B cell (primary cell): ENCODE results near the gene GNE. TPM values are rescaled to one million over a fixed set of nuclear protein-coding genes. Genes with fewer than 3 reads are reported as not detected.

ENCODE experiments used
- ATAC-seq: fragments of 200-7000 bp; cut with Tn5 transposase; one replicate; pipeline ENCODE4 v1.10.0; 2021; ENCODE audit warnings: low read depth, mild to moderate bottlenecking, moderate number of reproducible peaks, moderate library complexity
- CTCF ChIA-PET: fragments of 350-600 bp; sonication (Branson Sonifier 250); formaldehyde crosslinking; loops from one replicate; lab custom pipeline; 2021; ENCODE audit warnings: antibody characterized with exemption, inconsistent platforms; lab: Charles Lee
- POLR2A ChIA-PET: fragments of 350-600 bp; sonication (Branson Sonifier 250); formaldehyde crosslinking; loops from one replicate; lab custom pipeline; 2021; ENCODE audit warnings: antibody characterized with exemption; lab: Charles Lee
- DNase-seq: peaks from one replicate; pipeline ENCODE4 v3.0.0; 2013
- H2AFZ ChIP-seq: 2 replicates; pipeline ENCODE4 v1.6.1; 2012; ENCODE audit warnings: mild to moderate bottlenecking, low read depth, low read length; ENCODE audit not compliant: insufficient read depth, poor library complexity, severe bottlenecking
- H3K27ac ChIP-seq, 2 donors: 1 replicate in 1 of 2; 2 replicates in 1 of 2; pipeline ENCODE4 v1.5.1; 2012 to 2013; ENCODE audit warnings: low read length in 2 of 2, mild to moderate bottlenecking in 2 of 2, moderate library complexity in 1 of 2
- H3K27me3 ChIP-seq, 4 experiments: fragments of 200-600 bp in 1 of 4; sonication (generic) in 1 of 4; replicated peaks in 1 of 4; 1 replicate in 2 of 4; 2 replicates in 2 of 4; pipeline versions ENCODE4 v1.6.1 to v1.7.0; 2013 to 2016; ENCODE audit warnings: low read length in 3 of 4, mild to moderate bottlenecking in 2 of 4, mixed read lengths in 1 of 4, moderate library complexity in 1 of 4; ENCODE audit not compliant: insufficient read depth in 4 of 4, control insufficient read depth in 3 of 4; ENCODE audit errors: control extremely low read depth in 1 of 4
- H3K36me3 ChIP-seq, 2 experiments: replicated peaks in 1 of 2; 1 replicate in 1 of 2; 2 replicates in 1 of 2; pipeline versions ENCODE4 v1.6.1 to v1.7.1; 2013; ENCODE audit warnings: low read length in 1 of 2; ENCODE audit not compliant: insufficient read depth in 2 of 2, control insufficient read depth in 1 of 2; ENCODE audit errors: control extremely low read depth in 1 of 2, extremely low read depth in 1 of 2
- H3K4me1 ChIP-seq, 2 donors: fragments of 200-600 bp in 1 of 2; sonication (generic) in 1 of 2; 1 replicate in 1 of 2; 2 replicates in 1 of 2; pipeline versions ENCODE4 v1.5.1 to v1.6.1; 2013 to 2017; ENCODE audit warnings: low read length in 2 of 2; ENCODE audit not compliant: control insufficient read depth in 2 of 2, insufficient read depth in 2 of 2
- H3K4me2 ChIP-seq: replicated peaks from 2 replicates; pipeline ENCODE3; 2012; ENCODE audit warnings: mild to moderate bottlenecking, low read depth, low read length; ENCODE audit not compliant: poor library complexity, severe bottlenecking
- H3K4me3 ChIP-seq, 5 experiments: fragments of 200-600 bp in 1 of 5; sonication (generic) in 1 of 5; 1 replicate in 3 of 5; 2 replicates in 2 of 5; pipeline versions ENCODE4 v1.5.1 to v1.7.0; 2011 to 2016; ENCODE audit warnings: low read length in 4 of 5, mild to moderate bottlenecking in 4 of 5, low read depth in 2 of 5, control low read depth in 1 of 5, moderate library complexity in 1 of 5; ENCODE audit not compliant: insufficient read depth in 1 of 5; ENCODE audit errors: control extremely low read depth in 1 of 5, extremely low read depth in 1 of 5
- H3K79me2 ChIP-seq: fragments of 200-600 bp; sonication (generic); one replicate; pipeline ENCODE4 v1.6.0; 2016; ENCODE audit warnings: low read length; ENCODE audit not compliant: control insufficient read depth, insufficient read depth
- H3K9ac ChIP-seq: fragments of 200-600 bp; sonication (generic); 2 replicates; pipeline ENCODE4 v1.6.1; 2017; ENCODE audit warnings: mild to moderate bottlenecking, low read length, moderate library complexity
- H3K9me3 ChIP-seq, 3 donors: one replicate each; pipeline versions ENCODE4 v1.6.1 to v1.7.1; 2013; ENCODE audit warnings: low read length in 2 of 3; ENCODE audit not compliant: control insufficient read depth in 2 of 3, insufficient read depth in 1 of 3; ENCODE audit errors: control extremely low read depth in 1 of 3
- H4K20me1 ChIP-seq: 2 replicates; pipeline ENCODE4 v1.6.0; 2012; ENCODE audit warnings: mild to moderate bottlenecking, low read length; ENCODE audit not compliant: insufficient read depth, control insufficient read depth, poor library complexity, severe bottlenecking
- H3K27ac Mint-ChIP-seq: one replicate; pipeline ENCODE4 v1.8.0; 2021; ENCODE audit warnings: mixed read lengths
- H3K27me3 Mint-ChIP-seq: one replicate; pipeline ENCODE4 v1.8.0; 2021; ENCODE audit warnings: mixed read lengths
- H3K4me1 Mint-ChIP-seq: one replicate; pipeline ENCODE4 v1.8.0; 2021; ENCODE audit warnings: mixed read lengths
- H3K4me3 Mint-ChIP-seq: one replicate; pipeline ENCODE4 v1.8.0; 2021; ENCODE audit warnings: mixed read lengths
- H3K9me3 Mint-ChIP-seq: one replicate; pipeline ENCODE4 v1.8.0; 2022; ENCODE audit warnings: mixed read lengths; ENCODE audit not compliant: insufficient read depth
- EZH2 ChIP-seq: IDR thresholded peaks from 2 replicates; pipeline ENCODE4 v1.6.1; 2012; ENCODE audit warnings: borderline replicate concordance, low read depth, mild to moderate bottlenecking, moderate library complexity, low read length; ENCODE audit not compliant: insufficient read depth, poor library complexity, severe bottlenecking
- WGBS: methylation state at CpG from one replicate; pipeline ENCODE4 v1.1.5; 2013; ENCODE audit warnings: missing lambda C conversion rate; ENCODE audit not compliant: insufficient coverage; 5-methylcytosine and 5-hydroxymethylcytosine counted together
- intact Hi-C: fragments of 100-400 bp; cut with micrococcal nuclease; formaldehyde crosslinking; loops from one replicate; pipeline ENCODE4 v1.10.0; 2022
- polyA plus RNA-seq: library from polyadenylated mRNA; depleted of rRNA; stranded (reverse); fragments of >200 nt; gene quantifications from 2 replicates; pipeline ENCODE4 v1.2.3, GENCODE V29; 2012
- total RNA-seq, 2 donors: library from RNA; stranded (reverse); fragments of 120-200 nt in 1 of 2; gene quantifications; 1 replicate in 1 of 2; 2 replicates in 1 of 2; pipeline versions ENCODE4 v1.2.3 to v1.2.4, GENCODE V29; 2013 to 2022
- TF ChIP-seq, protein P1 (sequence below): fragments of 200-600 bp; IDR thresholded peaks from one replicate; pipeline ENCODE4 v1.8.0; 2022; ENCODE audit warnings: antibody characterized with exemption, mild to moderate bottlenecking

Gene GNE
- total and polyA plus RNA-seq, 2 donors (not counting 1 experiment from before 2014, with no cell fraction given), result 8.3 to 20.6 TPM

DNA sequence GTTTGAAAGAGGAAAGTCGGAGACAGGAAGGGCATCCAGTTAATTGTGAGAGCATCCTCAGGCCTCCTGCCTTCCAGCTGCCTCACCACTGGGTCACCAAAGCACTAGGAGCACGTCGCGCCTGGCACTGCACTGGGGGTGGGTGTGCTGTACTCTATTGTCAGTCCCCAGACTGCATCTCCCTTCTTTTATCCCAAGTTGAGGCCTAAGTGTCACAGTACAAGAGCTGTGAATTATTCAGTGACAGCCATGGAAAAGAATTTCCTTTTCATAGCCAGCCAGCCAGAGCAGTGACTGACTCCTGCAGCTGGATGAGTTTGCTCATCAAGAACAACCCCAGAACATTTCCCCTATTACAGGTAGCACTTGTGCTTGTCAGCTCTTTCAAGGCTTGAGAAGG lies 51.2 kb downstream of the GNE start:
- peaks cover 83% of the 10 kb centered on the region for H3K79me2 ChIP-seq

DNA sequence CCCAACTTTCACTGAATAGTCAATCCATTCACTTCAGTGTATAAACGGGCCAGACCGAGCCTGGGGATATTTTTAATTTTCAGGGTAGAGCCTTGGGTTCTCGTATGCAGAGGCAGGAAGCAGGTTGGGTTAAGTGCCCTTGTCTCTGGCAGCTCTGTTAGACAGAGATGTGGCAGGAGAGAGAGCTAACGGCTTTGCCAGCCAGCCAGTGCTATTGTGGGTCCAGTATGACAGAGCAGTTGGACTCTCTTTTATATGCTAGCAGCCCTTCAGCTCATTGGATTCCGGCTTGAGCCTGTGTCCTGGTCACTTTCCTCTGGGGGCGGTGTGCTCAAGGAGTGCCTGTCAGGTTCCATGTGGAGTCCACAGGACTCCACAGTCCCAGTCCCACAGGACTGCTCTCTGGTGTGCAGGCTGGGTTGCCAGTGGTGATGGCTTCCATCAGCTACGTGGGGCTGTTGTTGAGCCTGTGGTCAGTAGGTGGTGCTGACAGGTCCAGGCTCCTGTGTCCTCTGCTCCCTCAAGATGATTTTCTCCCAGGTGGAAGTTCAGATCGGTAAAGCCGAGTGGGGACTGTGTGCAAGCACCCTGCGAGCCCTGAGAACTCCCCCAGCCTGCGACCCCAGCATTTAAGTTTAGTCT lies 53.2 kb downstream of the GNE start:
- Mint-ChIP-seq H3K27ac (no peak overlapping the region), H3K4me3 (no peak overlapping the region), H3K27me3 (no peaks in the 10 kb centered on the region), H3K9me3 (no peaks in the 10 kb centered on the region), H3K4me1 (peaks cover 7% of the 10 kb centered on the region)
- Histone ChIP-seq H2AFZ (no peak overlapping the region), H4K20me1 (peaks cover 71% of the 10 kb centered on the region), H3K27me3 (no peaks in the 10 kb centered on the region), H3K9me3 (no peaks in the 10 kb centered on the region), H3K9ac (no peak overlapping the region), H3K36me3 (peaks cover 3 to 96% of the 10 kb centered on the region in 2 experiments), H3K4me1 (no peaks in the 10 kb centered on the region), H3K27ac (no peak overlapping the region), H3K4me2 (no peak overlapping the region), H3K79me2 (peaks cover 94% of the 10 kb centered on the region), H3K4me3 (no peak overlapping the region)
- TF ChIP-seq EZH2, result no peak
- TF ChIP-seq, protein P1, sequence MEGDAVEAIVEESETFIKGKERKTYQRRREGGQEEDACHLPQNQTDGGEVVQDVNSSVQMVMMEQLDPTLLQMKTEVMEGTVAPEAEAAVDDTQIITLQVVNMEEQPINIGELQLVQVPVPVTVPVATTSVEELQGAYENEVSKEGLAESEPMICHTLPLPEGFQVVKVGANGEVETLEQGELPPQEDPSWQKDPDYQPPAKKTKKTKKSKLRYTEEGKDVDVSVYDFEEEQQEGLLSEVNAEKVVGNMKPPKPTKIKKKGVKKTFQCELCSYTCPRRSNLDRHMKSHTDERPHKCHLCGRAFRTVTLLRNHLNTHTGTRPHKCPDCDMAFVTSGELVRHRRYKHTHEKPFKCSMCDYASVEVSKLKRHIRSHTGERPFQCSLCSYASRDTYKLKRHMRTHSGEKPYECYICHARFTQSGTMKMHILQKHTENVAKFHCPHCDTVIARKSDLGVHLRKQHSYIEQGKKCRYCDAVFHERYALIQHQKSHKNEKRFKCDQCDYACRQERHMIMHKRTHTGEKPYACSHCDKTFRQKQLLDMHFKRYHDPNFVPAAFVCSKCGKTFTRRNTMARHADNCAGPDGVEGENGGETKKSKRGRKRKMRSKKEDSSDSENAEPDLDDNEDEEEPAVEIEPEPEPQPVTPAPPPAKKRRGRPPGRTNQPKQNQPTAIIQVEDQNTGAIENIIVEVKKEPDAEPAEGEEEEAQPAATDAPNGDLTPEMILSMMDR, result no peak
- intact Hi-C loops, result no loop called here
- POLR2A ChIA-PET, result no interaction called here
- 86% methylated on average over 9 of the region's 11 CpGs for WGBS
- CTCF ChIA-PET, result no interaction called here
- ATAC-seq (no peak), DNase-seq (no peak)

More for the DNA sequence above, 51.2 kb downstream of the GNE start:
- H3K27me3 ChIP-seq, result no peaks in the 10 kb centered on the region
- H3K9me3 ChIP-seq, result no peaks in the 10 kb centered on the region
- H3K9ac ChIP-seq, result no peak overlapping the region
- intact Hi-C loops, result no loop called here
- WGBS, result 96% methylated on average over 3 of the region's 4 CpGs
- TF ChIP-seq, protein P1, result no peak
- no peak for TF ChIP-seq EZH2
- no peak overlapping the region for H3K4me2 ChIP-seq
- Mint-ChIP-seq H3K4me1 (peaks cover 7% of the 10 kb centered on the region), H3K4me3 (no peak overlapping the region), H3K9me3 (no peaks in the 10 kb centered on the region), H3K27me3 (no peaks in the 10 kb centered on the region), H3K27ac (no peak overlapping the region)
- no peak overlapping the region for H2AFZ ChIP-seq
- ChIA-PET POLR2A (no interaction called here), CTCF (interaction anchor here (0.6 to 1.2 kb wide), 3 partner anchors 18 to 376 kb away, joined by 3 read pairs; no protein-coding TSS in a partner anchor)
- no peak for DNase-seq
- peaks cover 81% of the 10 kb centered on the region for H4K20me1 ChIP-seq
- H3K36me3 ChIP-seq, result peaks cover 3 to 94% of the 10 kb centered on the region in 2 experiments
- no peak overlapping the region for H3K4me3 ChIP-seq
- H3K4me1 ChIP-seq, result no peaks in the 10 kb centered on the region
- ATAC-seq, result no peak
- H3K27ac ChIP-seq, result no peak overlapping the region
